ENCODE data around the gene MTA1. TPM values are rescaled to one million over a fixed set of nuclear protein-coding genes. Genes with fewer than 3 reads are reported as not detected.

MTA1 gene
- total and polyA plus RNA-seq, 4 donors: 3.7 to 28.1 (median 21.0) TPM

GRCh38 chr14:105436891-105437722 is 17.5 kb downstream of the MTA1 start (continued):
- TF ChIP-seq ZBTB33 (IDR thresholded peaks at IDR 0.05): no peak
- no peak for TF ChIP-seq MAX (IDR thresholded peaks at IDR 0.05)

- H3K27ac ChIP-seq (ENCODE audit: low read depth in 1 of 2, low read length in 2 of 2): no peak overlapping the region
- no peaks in the 10 kb centered on the region for H3K9me3 ChIP-seq (ENCODE audit: control insufficient read depth in 4 of 4, low read length in 3 of 4)
- WGBS: 96% methylated on average over 18 of the region's 18 CpGs
- H3K9ac ChIP-seq (ENCODE audit: low read depth in 1 of 2, low read length in 2 of 2): no peak overlapping the region
- H3K36me3 ChIP-seq (ENCODE audit: control insufficient read depth in 4 of 4, insufficient read depth in 3 of 4, low read depth in 1 of 4, low read length in 3 of 4): peaks cover 0 to 4% (median 2%) of the 10 kb centered on the region in 4 donors
- no peaks in the 10 kb centered on the region for H3K27me3 ChIP-seq (ENCODE audit: control insufficient read depth in 4 of 4, insufficient read depth in 4 of 4, low read length in 3 of 4)
- no peak for TF ChIP-seq ATF3 (IDR thresholded peaks at IDR 0.05)
- no peak for TF ChIP-seq CTCF (IDR thresholded peaks at IDR 0.05; ENCODE audit: low read depth, low read length, missing input control)
- no peak for TF ChIP-seq GABPA (IDR thresholded peaks at IDR 0.05 in 1 of 2, conservative IDR thresholded peaks at IDR 0.05 in 1 of 2)
- no peak for TF ChIP-seq ZBTB33 (IDR thresholded peaks at IDR 0.05)
- no peak for TF ChIP-seq TAF1 (conservative IDR thresholded peaks at IDR 0.05)
- TF ChIP-seq EGR1 (IDR thresholded peaks at IDR 0.05; ENCODE audit: low read depth in 2 of 2): no peak
- no peak for TF ChIP-seq MAX (IDR thresholded peaks at IDR 0.05)
- no peak for TF ChIP-seq NR2F2 (IDR thresholded peaks at IDR 0.05)
- TF ChIP-seq REST (IDR thresholded peaks at IDR 0.05): no peak
- no peak for TF ChIP-seq RXRA (IDR thresholded peaks at IDR 0.05)
- no peak for TF ChIP-seq RAD21 (IDR thresholded peaks at IDR 0.05)
- no peak for TF ChIP-seq FOXA1 (IDR thresholded peaks at IDR 0.05)
- DNase-seq (ENCODE audit: low spot score): no peak
- H3K4me1 ChIP-seq (ENCODE audit: control insufficient read depth in 4 of 4, insufficient read depth in 4 of 4, low read length in 3 of 4): peaks cover 0 to 10% (median 6%) of the 10 kb centered on the region in 4 donors
- H3K4me3 ChIP-seq (ENCODE audit: low read depth in 1 of 3, low read length in 3 of 3): no peak overlapping the region
Measured at GRCh38 chr14:105437723-105438500, 18.3 kb downstream of the MTA1 start.
